ENCODE results near the gene MAGEA8.
"Not testable (repeated sequence)": the region's sequence is repeated elsewhere in the genome, so short reads cannot be mapped to it uniquely, and the experiment has no call there.

Gene MAGEA8

GRCh38 chrX:149928635-149929034 is 47.7 kb downstream of the MAGEA8 start:
- not testable (repeated sequence) for H3K9me3 ChIP-seq (ENCODE audit: insufficient read depth, low read length, severe bottlenecking); H3K36me3 ChIP-seq (ENCODE audit: insufficient read depth, low read length); H2AFZ ChIP-seq (ENCODE audit: low read depth, low read length); H3K4me3 ChIP-seq (ENCODE audit: low read depth in 1 of 2, low read length in 2 of 2); H3K27me3 ChIP-seq (ENCODE audit: insufficient read depth, low read length, poor library complexity); H3K79me2 ChIP-seq (ENCODE audit: insufficient read depth, low read length); H4K20me1 ChIP-seq (ENCODE audit: insufficient read depth, low read length); H3K9ac ChIP-seq (ENCODE audit: low read depth, low read length); DNase-seq; H3K4me2 ChIP-seq (ENCODE audit: insufficient read depth, low read length); H3K4me1 ChIP-seq (ENCODE audit: insufficient read depth, low read length); H3K27ac ChIP-seq (ENCODE audit: low read length)
- ATAC-seq (ENCODE audit: insufficient read depth, low read depth) = peak; percentile 48; the same call in 1 of the 3 replicates

- not testable (repeated sequence) for H3K4me1 ChIP-seq (ENCODE audit: insufficient read depth, low read length); H3K9me3 ChIP-seq (ENCODE audit: insufficient read depth, low read length, severe bottlenecking); H3K79me2 ChIP-seq (ENCODE audit: insufficient read depth, low read length); DNase-seq; H3K36me3 ChIP-seq (ENCODE audit: insufficient read depth, low read length); H3K9ac ChIP-seq (ENCODE audit: low read depth, low read length); H3K27ac ChIP-seq (ENCODE audit: low read length); H2AFZ ChIP-seq (ENCODE audit: low read depth, low read length); H4K20me1 ChIP-seq (ENCODE audit: insufficient read depth, low read length); ATAC-seq (ENCODE audit: insufficient read depth, low read depth); H3K4me2 ChIP-seq (ENCODE audit: insufficient read depth, low read length); H3K27me3 ChIP-seq (ENCODE audit: insufficient read depth, low read length, poor library complexity); H3K4me3 ChIP-seq (ENCODE audit: low read depth in 1 of 2, low read length in 2 of 2)
Observed at GRCh38 chrX:149929400-149929799, 48.4 kb downstream of the MAGEA8 start, which contains the start of gene HSFX4. TSS of gene HSFX4 (plus strand) at chrX:149929573. CDS start at chrX:149929645, 72 bp downstream.

- not testable (repeated sequence) for H3K27me3 ChIP-seq (ENCODE audit: insufficient read depth, low read length, poor library complexity); H3K4me1 ChIP-seq (ENCODE audit: insufficient read depth, low read length); H4K20me1 ChIP-seq (ENCODE audit: insufficient read depth, low read length); H3K79me2 ChIP-seq (ENCODE audit: insufficient read depth, low read length); DNase-seq; H3K9me3 ChIP-seq (ENCODE audit: insufficient read depth, low read length, severe bottlenecking); H3K4me2 ChIP-seq (ENCODE audit: insufficient read depth, low read length); H3K27ac ChIP-seq (ENCODE audit: low read length); H3K36me3 ChIP-seq (ENCODE audit: insufficient read depth, low read length); H3K9ac ChIP-seq (ENCODE audit: low read depth, low read length); H3K4me3 ChIP-seq (ENCODE audit: low read depth in 1 of 2, low read length in 2 of 2); ATAC-seq (ENCODE audit: insufficient read depth, low read depth); H2AFZ ChIP-seq (ENCODE audit: low read depth, low read length)
Observed at GRCh38 chrX:149931355-149931754, 50.4 kb downstream of the MAGEA8 start.

- not testable (repeated sequence) for H3K27ac ChIP-seq (ENCODE audit: low read length); H3K4me2 ChIP-seq (ENCODE audit: insufficient read depth, low read length); H3K9ac ChIP-seq (ENCODE audit: low read depth, low read length); ATAC-seq (ENCODE audit: insufficient read depth, low read depth); H3K4me3 ChIP-seq (ENCODE audit: low read depth in 1 of 2, low read length in 2 of 2); H3K36me3 ChIP-seq (ENCODE audit: insufficient read depth, low read length); H2AFZ ChIP-seq (ENCODE audit: low read depth, low read length); H3K4me1 ChIP-seq (ENCODE audit: insufficient read depth, low read length); H3K79me2 ChIP-seq (ENCODE audit: insufficient read depth, low read length); H3K27me3 ChIP-seq (ENCODE audit: insufficient read depth, low read length, poor library complexity); DNase-seq; H4K20me1 ChIP-seq (ENCODE audit: insufficient read depth, low read length); H3K9me3 ChIP-seq (ENCODE audit: insufficient read depth, low read length, severe bottlenecking)
Observed at GRCh38 chrX:149932150-149932549, 51.2 kb downstream of the MAGEA8 start.

GRCh38 chrX:149932970-149933369 is 52.0 kb downstream of the MAGEA8 start:
- not testable (repeated sequence) for H3K4me2 ChIP-seq (ENCODE audit: insufficient read depth, low read length); H3K36me3 ChIP-seq (ENCODE audit: insufficient read depth, low read length); H3K79me2 ChIP-seq (ENCODE audit: insufficient read depth, low read length); H3K4me3 ChIP-seq (ENCODE audit: low read depth in 1 of 2, low read length in 2 of 2); H3K4me1 ChIP-seq (ENCODE audit: insufficient read depth, low read length); ATAC-seq (ENCODE audit: insufficient read depth, low read depth); H3K27ac ChIP-seq (ENCODE audit: low read length); H2AFZ ChIP-seq (ENCODE audit: low read depth, low read length); H3K27me3 ChIP-seq (ENCODE audit: insufficient read depth, low read length, poor library complexity); H4K20me1 ChIP-seq (ENCODE audit: insufficient read depth, low read length); H3K9ac ChIP-seq (ENCODE audit: low read depth, low read length); DNase-seq; H3K9me3 ChIP-seq (ENCODE audit: insufficient read depth, low read length, severe bottlenecking)

- H3K79me2 ChIP-seq (ENCODE audit: insufficient read depth, low read length) = peaks cover 13% of the 10 kb centered on the region
- H3K4me3 ChIP-seq (ENCODE audit: low read depth in 1 of 2, low read length in 2 of 2); H3K9ac ChIP-seq (ENCODE audit: low read depth, low read length); ATAC-seq (ENCODE audit: insufficient read depth, low read depth); H3K27ac ChIP-seq (ENCODE audit: low read length); H3K9me3 ChIP-seq (ENCODE audit: insufficient read depth, low read length, severe bottlenecking); DNase-seq; H4K20me1 ChIP-seq (ENCODE audit: insufficient read depth, low read length); H2AFZ ChIP-seq (ENCODE audit: low read depth, low read length); H3K36me3 ChIP-seq (ENCODE audit: insufficient read depth, low read length); H3K4me1 ChIP-seq (ENCODE audit: insufficient read depth, low read length); H3K4me2 ChIP-seq (ENCODE audit: insufficient read depth, low read length); H3K27me3 ChIP-seq (ENCODE audit: insufficient read depth, low read length, poor library complexity): not testable (repeated sequence)
Observed at GRCh38 chrX:149933547-149933946, 52.6 kb downstream of the MAGEA8 start.

All from DND-41 (cell line).